B cell (primary cell): ENCODE results near the gene WDR35. TPM values are rescaled to one million over a fixed set of nuclear protein-coding genes. Genes with fewer than 3 reads are reported as not detected.

Source experiments
- ATAC-seq: fragments of 200-7000 bp; cut with Tn5 transposase; one replicate; pipeline ENCODE4 v1.10.0; 2021; ENCODE audit warnings: low read depth, mild to moderate bottlenecking, moderate number of reproducible peaks, moderate library complexity
- CTCF ChIA-PET: fragments of 350-600 bp; sonication (Branson Sonifier 250); formaldehyde crosslinking; loops from one replicate; lab custom pipeline; 2021; ENCODE audit warnings: antibody characterized with exemption, inconsistent platforms; lab: Charles Lee
- POLR2A ChIA-PET: fragments of 350-600 bp; sonication (Branson Sonifier 250); formaldehyde crosslinking; loops from one replicate; lab custom pipeline; 2021; ENCODE audit warnings: antibody characterized with exemption; lab: Charles Lee
- DNase-seq: peaks from one replicate; pipeline ENCODE4 v3.0.0; 2013
- H2AFZ ChIP-seq: 2 replicates; pipeline ENCODE4 v1.6.1; 2012; ENCODE audit warnings: mild to moderate bottlenecking, low read depth, low read length; ENCODE audit not compliant: insufficient read depth, poor library complexity, severe bottlenecking
- H3K27ac ChIP-seq, 2 donors: 1 replicate in 1 of 2; 2 replicates in 1 of 2; pipeline ENCODE4 v1.5.1; 2012 to 2013; ENCODE audit warnings: low read length in 2 of 2, mild to moderate bottlenecking in 2 of 2, moderate library complexity in 1 of 2
- H3K27me3 ChIP-seq, 4 experiments: fragments of 200-600 bp in 1 of 4; sonication (generic) in 1 of 4; replicated peaks in 1 of 4; 1 replicate in 2 of 4; 2 replicates in 2 of 4; pipeline versions ENCODE4 v1.6.1 to v1.7.0; 2013 to 2016; ENCODE audit warnings: low read length in 3 of 4, mild to moderate bottlenecking in 2 of 4, mixed read lengths in 1 of 4, moderate library complexity in 1 of 4; ENCODE audit not compliant: insufficient read depth in 4 of 4, control insufficient read depth in 3 of 4; ENCODE audit errors: control extremely low read depth in 1 of 4
- H3K36me3 ChIP-seq, 2 experiments: replicated peaks in 1 of 2; 1 replicate in 1 of 2; 2 replicates in 1 of 2; pipeline versions ENCODE4 v1.6.1 to v1.7.1; 2013; ENCODE audit warnings: low read length in 1 of 2; ENCODE audit not compliant: insufficient read depth in 2 of 2, control insufficient read depth in 1 of 2; ENCODE audit errors: control extremely low read depth in 1 of 2, extremely low read depth in 1 of 2
- H3K4me1 ChIP-seq, 2 donors: fragments of 200-600 bp in 1 of 2; sonication (generic) in 1 of 2; 1 replicate in 1 of 2; 2 replicates in 1 of 2; pipeline versions ENCODE4 v1.5.1 to v1.6.1; 2013 to 2017; ENCODE audit warnings: low read length in 2 of 2; ENCODE audit not compliant: control insufficient read depth in 2 of 2, insufficient read depth in 2 of 2
- H3K4me2 ChIP-seq: replicated peaks from 2 replicates; pipeline ENCODE3; 2012; ENCODE audit warnings: mild to moderate bottlenecking, low read depth, low read length; ENCODE audit not compliant: poor library complexity, severe bottlenecking
- H3K4me3 ChIP-seq, 5 experiments: fragments of 200-600 bp in 1 of 5; sonication (generic) in 1 of 5; 1 replicate in 3 of 5; 2 replicates in 2 of 5; pipeline versions ENCODE4 v1.5.1 to v1.7.0; 2011 to 2016; ENCODE audit warnings: low read length in 4 of 5, mild to moderate bottlenecking in 4 of 5, low read depth in 2 of 5, control low read depth in 1 of 5, moderate library complexity in 1 of 5; ENCODE audit not compliant: insufficient read depth in 1 of 5; ENCODE audit errors: control extremely low read depth in 1 of 5, extremely low read depth in 1 of 5
- H3K79me2 ChIP-seq: fragments of 200-600 bp; sonication (generic); one replicate; pipeline ENCODE4 v1.6.0; 2016; ENCODE audit warnings: low read length; ENCODE audit not compliant: control insufficient read depth, insufficient read depth
- H3K9ac ChIP-seq: fragments of 200-600 bp; sonication (generic); 2 replicates; pipeline ENCODE4 v1.6.1; 2017; ENCODE audit warnings: mild to moderate bottlenecking, low read length, moderate library complexity
- H3K9me3 ChIP-seq, 3 donors: one replicate each; pipeline versions ENCODE4 v1.6.1 to v1.7.1; 2013; ENCODE audit warnings: low read length in 2 of 3; ENCODE audit not compliant: control insufficient read depth in 2 of 3, insufficient read depth in 1 of 3; ENCODE audit errors: control extremely low read depth in 1 of 3
- H4K20me1 ChIP-seq: 2 replicates; pipeline ENCODE4 v1.6.0; 2012; ENCODE audit warnings: mild to moderate bottlenecking, low read length; ENCODE audit not compliant: insufficient read depth, control insufficient read depth, poor library complexity, severe bottlenecking
- H3K27ac Mint-ChIP-seq: one replicate; pipeline ENCODE4 v1.8.0; 2021; ENCODE audit warnings: mixed read lengths
- H3K27me3 Mint-ChIP-seq: one replicate; pipeline ENCODE4 v1.8.0; 2021; ENCODE audit warnings: mixed read lengths
- H3K4me1 Mint-ChIP-seq: one replicate; pipeline ENCODE4 v1.8.0; 2021; ENCODE audit warnings: mixed read lengths
- H3K4me3 Mint-ChIP-seq: one replicate; pipeline ENCODE4 v1.8.0; 2021; ENCODE audit warnings: mixed read lengths
- H3K9me3 Mint-ChIP-seq: one replicate; pipeline ENCODE4 v1.8.0; 2022; ENCODE audit warnings: mixed read lengths; ENCODE audit not compliant: insufficient read depth
- CTCF ChIP-seq: fragments of 200-600 bp; IDR thresholded peaks from one replicate; pipeline ENCODE4 v1.8.0; 2022; ENCODE audit warnings: antibody characterized with exemption, mild to moderate bottlenecking
- EZH2 ChIP-seq: IDR thresholded peaks from 2 replicates; pipeline ENCODE4 v1.6.1; 2012; ENCODE audit warnings: borderline replicate concordance, low read depth, mild to moderate bottlenecking, moderate library complexity, low read length; ENCODE audit not compliant: insufficient read depth, poor library complexity, severe bottlenecking
- WGBS: methylation state at CpG from one replicate; pipeline ENCODE4 v1.1.5; 2013; ENCODE audit warnings: missing lambda C conversion rate; ENCODE audit not compliant: insufficient coverage; 5-methylcytosine and 5-hydroxymethylcytosine counted together
- intact Hi-C: fragments of 100-400 bp; cut with micrococcal nuclease; formaldehyde crosslinking; loops from one replicate; pipeline ENCODE4 v1.10.0; 2022
- polyA plus RNA-seq: library from polyadenylated mRNA; depleted of rRNA; stranded (reverse); fragments of >200 nt; gene quantifications from 2 replicates; pipeline ENCODE4 v1.2.3, GENCODE V29; 2012
- total RNA-seq, 2 donors: library from RNA; stranded (reverse); fragments of 120-200 nt in 1 of 2; gene quantifications; 1 replicate in 1 of 2; 2 replicates in 1 of 2; pipeline versions ENCODE4 v1.2.3 to v1.2.4, GENCODE V29; 2013 to 2022

Gene WDR35
- total and polyA plus RNA-seq, 2 donors (not counting 1 experiment from before 2014, with no cell fraction given), result 2.4 to 9.4 TPM

- Mint-ChIP-seq H3K27me3 (peaks cover 3% of the 10 kb centered on the region), H3K4me3 (peak overlapping the region; percentile 99), H3K9me3 (no peaks in the 10 kb centered on the region), H3K4me1 (peaks cover 44% of the 10 kb centered on the region), H3K27ac (peak overlapping the region; percentile 99)
- H3K4me2 ChIP-seq, result peak overlapping the region; percentile 73
- H3K36me3 ChIP-seq, result peaks cover 0 to 1% of the 10 kb centered on the region in 2 experiments
- DNase-seq, result no peak
- TF ChIP-seq EZH2 (no peak), CTCF (no peak)
- H3K27ac ChIP-seq, result peak overlapping the region; percentile 92 to 94
- intact Hi-C loops, result loop anchor here (2.0 to 5.0 kb wide), 3 partner anchors 449 to 920 kb away; partner anchors contain the start of genes LDAH, PUM2 and RHOB
- 0% methylated on average over 7 of the region's 21 CpGs for WGBS
- ChIA-PET POLR2A (no interaction called here), CTCF (no interaction called here)
- peak overlapping the region; percentile 94 for H2AFZ ChIP-seq
- H3K79me2 ChIP-seq, result peaks cover 38% of the 10 kb centered on the region
- peaks cover 19 to 33% of the 10 kb centered on the region in 2 donors for H3K4me1 ChIP-seq
- no peaks in the 10 kb centered on the region for H3K27me3 ChIP-seq
- no peaks in the 10 kb centered on the region for H3K9me3 ChIP-seq
- no peak for ATAC-seq
- peaks cover 13% of the 10 kb centered on the region for H4K20me1 ChIP-seq
- H3K9ac ChIP-seq, result peak overlapping the region; percentile 92
- peak overlapping the region; percentile 79 to 99 (median 93) for H3K4me3 ChIP-seq
These were observed 87.6 kb downstream of the WDR35 start for GRCh38 chr2:19902216-19902740.
